Right hindlimb (tissue), 1 donor: Measurements from ENCODE around the gene PATL1.
"Not testable (repeated sequence)": the region's sequence is repeated elsewhere in the genome, so short reads cannot be mapped to it uniquely, and the experiment has no call there.

Experiments
- DNase-seq: peaks from one replicate; pipeline ENCODE4 v3.0.0-alpha.2; 2018

The PATL1 gene, protein sequence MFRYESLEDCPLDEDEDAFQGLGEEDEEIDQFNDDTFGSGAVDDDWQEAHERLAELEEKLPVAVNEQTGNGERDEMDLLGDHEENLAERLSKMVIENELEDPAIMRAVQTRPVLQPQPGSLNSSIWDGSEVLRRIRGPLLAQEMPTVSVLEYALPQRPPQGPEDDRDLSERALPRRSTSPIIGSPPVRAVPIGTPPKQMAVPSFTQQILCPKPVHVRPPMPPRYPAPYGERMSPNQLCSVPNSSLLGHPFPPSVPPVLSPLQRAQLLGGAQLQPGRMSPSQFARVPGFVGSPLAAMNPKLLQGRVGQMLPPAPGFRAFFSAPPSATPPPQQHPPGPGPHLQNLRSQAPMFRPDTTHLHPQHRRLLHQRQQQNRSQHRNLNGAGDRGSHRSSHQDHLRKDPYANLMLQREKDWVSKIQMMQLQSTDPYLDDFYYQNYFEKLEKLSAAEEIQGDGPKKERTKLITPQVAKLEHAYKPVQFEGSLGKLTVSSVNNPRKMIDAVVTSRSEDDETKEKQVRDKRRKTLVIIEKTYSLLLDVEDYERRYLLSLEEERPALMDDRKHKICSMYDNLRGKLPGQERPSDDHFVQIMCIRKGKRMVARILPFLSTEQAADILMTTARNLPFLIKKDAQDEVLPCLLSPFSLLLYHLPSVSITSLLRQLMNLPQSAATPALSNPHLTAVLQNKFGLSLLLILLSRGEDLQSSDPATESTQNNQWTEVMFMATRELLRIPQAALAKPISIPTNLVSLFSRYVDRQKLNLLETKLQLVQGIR

DNA sequence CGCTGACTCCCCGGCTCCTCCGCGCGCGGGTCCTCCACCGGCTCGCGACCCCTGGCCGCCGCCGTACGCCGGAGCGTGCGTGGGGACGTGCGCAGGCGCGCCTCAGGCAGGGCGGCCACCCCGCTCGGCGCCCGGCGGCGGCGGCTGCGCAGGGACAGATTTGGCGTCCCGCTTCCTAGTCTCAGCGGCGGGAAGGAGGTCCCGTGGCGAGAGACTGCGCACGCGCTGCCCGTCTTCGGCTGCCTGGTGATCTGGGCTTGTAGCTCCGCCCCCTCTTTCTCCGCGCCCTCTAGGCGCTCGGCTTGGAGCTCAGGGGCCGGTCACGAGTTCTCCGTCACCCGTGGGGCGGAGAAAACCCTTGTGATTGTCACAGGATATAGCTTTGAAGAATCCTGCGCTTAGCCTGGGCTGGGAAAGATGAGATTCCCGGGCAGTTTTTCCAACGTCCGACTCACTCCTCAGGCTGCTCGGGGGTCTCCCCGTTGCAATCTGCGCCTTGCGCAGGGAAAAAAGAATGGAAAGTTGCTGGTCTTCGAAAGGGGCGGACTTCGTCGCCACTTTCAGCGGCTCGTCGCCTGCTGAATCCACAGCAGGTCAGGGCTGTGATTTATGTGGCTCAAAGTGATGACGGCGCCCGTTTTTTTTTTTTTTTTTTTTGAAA is at the start of gene PATL1:
PATL1 (minus strand) TSS at position 88 of the 661 bp plus-strand sequence. CDS start 142 bp downstream, outside the sequence.
- peak; percentile 99 for DNase-seq

DNA sequence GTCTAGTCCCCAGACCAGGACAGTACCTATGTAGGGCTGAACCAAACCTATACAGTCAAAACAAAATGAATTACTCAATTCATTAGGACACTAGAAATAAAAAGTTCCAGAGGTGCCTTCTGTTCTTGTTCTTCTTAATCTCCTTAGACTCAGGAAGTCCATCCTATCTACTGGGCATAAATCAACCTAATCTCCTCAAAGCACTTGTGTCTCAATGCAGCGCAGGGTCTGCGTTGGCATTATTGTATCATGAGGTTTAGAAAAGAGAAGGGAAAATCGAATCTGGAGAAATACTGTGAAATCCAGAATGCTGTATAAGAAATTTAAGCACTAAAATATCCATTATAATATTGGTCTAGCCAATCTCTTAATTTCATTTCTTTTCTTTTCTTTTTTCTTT is 47.2 kb upstream of the PATL1 start:
- no peak for DNase-seq

DNA sequence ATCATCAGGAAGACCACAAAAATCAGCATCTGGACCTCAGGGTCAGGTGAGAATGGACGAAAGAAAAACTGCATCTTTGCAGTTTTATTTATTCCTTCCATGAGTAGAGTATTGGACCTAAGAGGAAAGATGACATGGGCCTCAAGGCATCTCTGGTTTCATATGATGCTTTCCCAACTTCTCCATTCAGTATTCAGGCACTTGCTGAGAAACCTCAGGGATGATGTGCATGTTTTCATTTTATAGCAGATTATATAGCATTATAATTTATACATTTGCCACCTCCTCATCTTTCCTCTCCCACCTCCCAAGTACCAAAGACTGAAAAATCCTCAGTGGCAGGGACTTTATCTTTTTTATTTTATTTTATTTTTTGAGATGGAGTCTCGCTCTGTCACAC is 44.9 kb upstream of the PATL1 start, which contains the start of gene OR10V1:
OR10V1 (minus strand) TSS at position 101 of the 400 bp plus-strand sequence; CDS start at position 101, 0 bp downstream.
- no peak for DNase-seq

GRCh38 chr11:59710136-59710847 is 41.5 kb upstream of the PATL1 start:
- no peak for DNase-seq

DNA sequence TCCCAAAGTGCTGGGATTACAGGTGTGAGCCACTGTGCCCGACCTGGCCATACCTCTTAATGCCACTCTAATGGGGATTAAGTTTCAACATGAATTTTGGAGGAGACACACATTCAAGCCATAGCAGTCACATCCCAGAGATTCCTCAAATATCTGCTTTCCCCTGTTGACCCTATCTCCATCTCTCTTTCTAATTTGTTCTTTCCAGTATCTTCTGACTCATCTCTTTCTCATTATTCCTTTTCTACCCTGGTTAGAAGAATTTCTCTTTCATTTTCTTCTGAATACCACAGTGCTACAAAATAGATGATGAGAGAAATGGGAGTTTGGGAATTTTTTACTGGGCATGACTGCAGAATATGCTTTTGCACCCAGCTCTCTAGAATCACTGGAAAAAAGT is 39.7 kb upstream of the PATL1 start:
- DNase-seq: no peak

DNA sequence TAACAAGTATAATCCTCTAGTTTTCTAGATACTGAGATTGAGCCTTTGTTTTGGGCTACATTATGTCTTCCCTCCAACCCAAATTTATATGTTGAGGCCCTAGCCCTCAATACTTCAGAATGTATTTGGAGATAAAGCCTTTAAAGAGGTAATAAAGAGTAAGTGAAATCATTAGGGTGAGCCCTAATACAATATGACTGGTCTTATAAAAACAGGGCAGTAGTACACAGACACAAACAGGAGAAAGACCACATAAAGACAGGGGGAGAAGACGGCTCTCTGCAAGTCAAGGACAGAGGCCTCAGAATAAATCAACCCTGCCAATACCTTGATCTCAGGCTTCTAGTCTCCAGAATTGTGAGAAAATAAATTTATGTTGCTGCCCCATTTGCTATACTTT is 38.5 kb upstream of the PATL1 start:
- DNase-seq: no peak

DNA sequence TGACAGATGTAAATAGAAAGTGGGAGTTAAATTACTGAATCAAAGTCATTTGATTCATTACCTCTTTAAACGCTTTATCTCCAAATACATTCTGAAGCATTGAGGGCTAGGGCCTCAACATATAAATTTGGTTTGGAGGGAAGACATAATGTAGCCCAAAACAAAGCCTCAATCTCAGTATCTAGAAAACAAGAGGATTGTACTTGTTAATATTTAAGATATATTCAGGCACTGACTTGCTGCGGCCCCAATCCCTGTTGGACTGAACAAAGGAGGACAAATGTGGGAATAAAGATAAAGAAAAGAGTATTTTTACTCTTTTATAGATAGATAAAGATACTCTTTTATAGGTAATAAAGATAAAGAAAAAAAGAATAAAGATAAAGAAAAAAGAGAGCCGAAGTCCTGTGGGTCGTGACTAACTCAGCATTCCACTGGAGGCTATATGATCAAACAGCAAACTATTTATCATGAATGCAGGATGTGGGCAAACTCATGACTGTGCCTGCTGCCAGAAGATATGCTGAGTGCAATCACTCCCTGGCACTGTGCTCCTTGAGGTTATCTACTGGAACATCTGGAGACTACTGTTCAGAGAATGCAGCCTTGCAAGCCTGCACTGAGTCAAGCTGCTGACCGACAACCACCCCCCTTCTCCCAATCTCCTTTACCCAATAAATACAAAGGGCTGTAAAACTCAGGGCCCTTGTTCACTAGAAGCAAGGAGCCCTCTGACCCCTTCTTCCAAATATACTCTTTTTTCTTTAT is 37.9 kb upstream of the PATL1 start:
- DNase-seq: no peak

DNA sequence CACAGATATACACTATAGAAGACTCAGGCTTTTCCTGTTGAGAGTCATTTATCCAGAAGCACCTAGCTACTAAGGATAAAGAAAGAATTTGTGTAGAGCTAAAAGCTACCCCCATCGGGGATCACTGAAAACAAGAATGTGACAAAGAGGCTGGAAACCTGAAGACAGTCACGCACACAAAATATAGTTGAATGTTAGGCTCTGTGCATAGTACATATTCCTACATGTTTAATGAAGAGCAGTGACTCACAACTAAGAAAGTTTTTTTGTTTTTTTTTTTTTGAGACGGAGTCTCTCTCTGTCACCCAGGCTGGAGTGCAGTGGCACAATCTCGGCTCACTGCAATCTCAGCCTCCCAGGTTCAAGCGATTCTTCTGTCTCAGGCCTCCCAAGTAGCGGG is 36.5 kb upstream of the PATL1 start:
- DNase-seq: no peak

DNA sequence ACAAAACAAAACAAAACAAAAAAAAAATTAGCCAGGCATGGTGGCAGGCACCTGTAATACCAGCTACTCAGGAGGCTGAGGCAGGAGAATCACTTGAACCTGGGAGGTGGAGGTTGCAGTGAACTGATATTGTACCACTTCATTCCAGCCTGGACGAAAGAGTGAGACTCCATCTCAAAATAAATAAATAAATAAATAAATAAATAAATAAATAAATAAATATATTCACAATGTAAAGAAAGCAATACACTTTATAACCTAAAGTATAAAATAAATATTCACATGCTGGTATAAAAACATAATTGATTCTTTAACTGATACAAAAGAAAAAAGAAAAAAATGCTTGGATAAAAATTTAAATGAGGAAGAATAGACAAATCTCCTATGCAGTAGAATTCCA is 34.7 kb upstream of the PATL1 start:
- not testable (repeated sequence) for DNase-seq

- DNase-seq: not testable (repeated sequence)
Measured at GRCh38 chr11:59700157-59700556, 31.3 kb upstream of the PATL1 start.

DNA sequence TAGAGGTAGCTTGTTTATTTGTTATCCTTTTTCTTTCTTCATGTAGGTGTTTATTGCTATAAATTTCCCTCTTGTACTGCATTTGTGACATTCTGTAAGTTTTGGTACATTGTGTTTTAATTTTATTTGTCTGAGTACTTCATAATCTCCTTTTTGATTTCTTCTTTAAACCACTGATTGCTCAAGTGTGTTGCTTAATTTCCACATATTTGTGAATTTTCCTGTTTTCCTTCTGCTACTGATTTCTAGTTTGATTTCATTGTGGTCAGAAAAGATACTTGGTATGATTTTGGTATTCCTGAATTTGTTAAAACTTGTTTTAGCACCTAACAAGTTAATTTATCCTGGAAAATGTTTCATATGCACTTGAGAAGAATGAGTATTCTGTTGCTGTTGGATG is 29.7 kb upstream of the PATL1 start:
- DNase-seq: no peak

DNA sequence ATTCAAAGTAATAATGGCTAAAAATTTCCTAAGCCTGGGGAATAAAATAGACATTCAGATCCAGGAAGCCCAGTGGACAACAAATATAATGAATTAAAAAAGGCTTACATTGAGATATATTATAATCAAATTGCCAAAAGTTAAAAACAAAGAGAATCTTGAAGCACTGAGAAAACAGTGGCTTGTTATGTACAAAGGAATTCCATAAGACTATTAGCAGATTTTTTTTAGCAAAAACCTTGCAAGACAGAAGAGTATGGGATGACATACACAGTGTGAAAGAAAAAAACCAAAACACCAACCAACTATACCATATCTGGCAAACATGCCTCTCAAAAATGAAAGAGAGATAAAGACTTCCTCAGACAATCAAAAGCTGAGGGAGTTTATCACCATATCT is 24.1 kb upstream of the PATL1 start:
- no peak for DNase-seq

DNA sequence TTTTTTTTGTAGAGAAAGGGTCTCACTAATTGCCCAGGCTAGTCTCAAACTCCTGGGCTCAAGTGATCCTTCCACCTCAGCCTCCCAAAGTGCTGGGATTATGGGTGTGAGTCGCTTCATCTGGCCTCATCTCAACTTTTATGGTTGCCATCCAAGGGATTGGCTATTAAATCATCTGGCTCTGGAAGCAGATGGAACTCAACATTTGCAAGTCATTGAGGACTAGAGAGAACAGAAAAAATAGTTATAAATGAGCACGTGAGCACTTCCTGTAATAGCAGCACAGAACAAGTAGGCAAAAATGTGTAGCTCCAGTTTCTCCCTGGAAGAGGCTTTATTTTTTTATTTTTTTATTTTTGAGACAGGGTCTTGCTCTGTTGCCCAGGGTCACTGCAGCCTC is 22.3 kb upstream of the PATL1 start:
- DNase-seq: no peak

GRCh38 chr11:59689015-59689414 is 20.2 kb upstream of the PATL1 start:
- DNase-seq: no peak

DNA sequence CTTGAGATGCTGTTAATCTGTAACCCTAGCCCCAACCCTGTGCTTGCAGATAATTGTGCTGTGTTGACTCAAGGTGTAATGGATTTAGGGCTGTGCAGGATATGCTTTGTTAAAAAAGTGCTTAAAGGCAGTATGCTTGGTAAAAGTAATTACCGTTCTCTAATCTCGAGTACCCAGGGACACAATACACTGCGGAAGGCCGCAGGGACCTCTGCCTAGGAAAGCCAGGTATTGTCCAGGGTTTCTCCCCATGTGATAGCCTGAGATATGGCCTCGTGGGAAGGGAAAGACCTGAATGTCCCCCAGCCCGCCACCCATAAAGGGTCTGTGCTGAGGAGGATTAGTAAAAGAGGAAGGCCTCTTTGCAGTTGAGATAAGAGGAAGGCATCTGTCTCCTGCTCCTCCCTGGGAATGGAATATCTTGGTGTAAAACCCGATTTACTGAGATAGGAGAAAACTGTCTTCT is 12.5 kb upstream of the PATL1 start:
- not testable (repeated sequence) for DNase-seq

GRCh38 chr11:59680287-59681154 is 11.7 kb upstream of the PATL1 start:
- peak; percentile 75 for DNase-seq

GRCh38 chr11:59679347-59679746 is 10.5 kb upstream of the PATL1 start:
- DNase-seq: no peak

GRCh38 chr11:59678813-59679165 is 10.0 kb upstream of the PATL1 start:
- no peak for DNase-seq

GRCh38 chr11:59678118-59678812 is 9.4 kb upstream of the PATL1 start:
- no peak for DNase-seq

DNA sequence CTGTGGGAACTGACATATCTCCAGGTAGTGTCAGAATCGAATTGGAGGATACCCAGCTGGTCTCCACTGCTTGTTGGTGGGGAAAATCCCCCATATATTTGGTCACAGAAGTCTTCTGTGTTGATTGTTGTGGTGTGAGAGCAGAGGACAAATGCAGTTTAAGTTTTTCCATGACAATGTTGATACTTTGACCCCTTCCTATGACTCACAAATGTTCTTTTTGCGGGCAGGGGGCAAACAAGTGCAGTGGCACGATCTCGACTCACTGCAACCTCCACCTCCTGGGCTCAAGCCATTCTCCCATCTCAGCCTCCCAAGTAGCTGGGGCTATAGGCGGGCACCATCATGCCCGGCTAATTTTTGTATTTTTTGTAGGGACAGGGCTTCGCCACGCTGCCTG is 7.4 kb upstream of the PATL1 start:
- DNase-seq: no peak
